Embryonic facial prominence (tissue), 1 donor: Measurements from ENCODE around the gene GAPDH.
"Not testable (repeated sequence)": the region's sequence is repeated elsewhere in the genome, so short reads cannot be mapped to it uniquely, and the experiment has no call there.

Source experiments
- DNase-seq: peaks from one replicate; pipeline ENCODE4 v3.0.0-alpha.2; 2016; ENCODE audit errors: extremely low spot score

The GAPDH gene

DNA sequence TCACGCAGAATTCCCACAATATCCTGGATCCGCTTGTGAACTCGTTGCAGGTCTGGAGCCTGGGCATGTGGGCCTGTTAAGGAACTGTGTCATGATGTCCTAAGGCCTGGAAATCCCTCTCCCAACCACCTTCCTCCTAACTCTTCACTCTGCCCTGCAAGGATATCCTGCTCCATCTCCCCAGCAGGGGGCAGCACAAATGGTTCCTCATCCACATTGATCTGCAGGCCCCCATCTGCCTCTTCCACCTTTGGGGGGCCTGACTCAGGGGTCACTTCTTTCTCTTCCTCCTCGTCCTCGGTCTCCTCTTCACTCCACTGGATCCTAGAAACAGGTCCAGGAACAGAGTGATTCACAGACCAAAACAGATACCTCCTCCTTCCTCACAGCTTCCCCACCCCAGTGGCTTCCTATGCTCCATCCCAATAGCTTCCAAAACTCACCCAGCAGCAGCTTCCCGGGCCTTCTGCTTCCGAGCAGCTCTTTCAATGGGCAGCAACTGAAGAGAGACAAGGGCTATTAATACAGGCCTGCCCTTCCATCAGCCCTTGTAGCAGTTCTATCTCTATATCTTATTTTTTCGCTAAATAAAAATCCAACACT is 29.2 kb downstream of the GAPDH start:
- DNase-seq: no peak

DNA sequence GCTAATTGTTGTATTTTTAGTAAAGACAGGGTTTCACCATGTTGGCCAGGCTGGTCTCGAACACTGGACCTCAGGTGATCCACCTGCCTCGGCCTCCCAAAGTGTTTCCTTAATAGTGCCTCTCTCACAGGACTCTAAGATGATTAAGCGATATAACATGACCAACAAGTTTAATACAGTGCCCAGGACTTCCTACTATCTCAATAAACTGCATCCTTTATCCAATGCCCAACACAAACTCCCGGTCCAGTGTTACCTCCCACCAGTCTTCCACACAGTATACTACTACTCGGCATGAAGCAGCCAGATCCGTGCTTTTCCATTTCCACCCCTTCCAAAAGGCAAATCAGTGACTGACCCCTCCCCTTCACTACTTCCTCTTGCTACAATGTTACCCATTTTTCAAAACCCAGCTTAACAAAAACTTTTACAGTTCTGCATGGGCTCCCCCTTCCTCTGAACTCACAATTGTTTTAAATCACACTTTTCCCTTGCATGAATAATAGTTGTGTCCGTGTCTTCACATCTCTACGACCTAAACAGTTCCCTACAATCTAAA is 32.9 kb downstream of the GAPDH start:
- no peak for DNase-seq

DNA sequence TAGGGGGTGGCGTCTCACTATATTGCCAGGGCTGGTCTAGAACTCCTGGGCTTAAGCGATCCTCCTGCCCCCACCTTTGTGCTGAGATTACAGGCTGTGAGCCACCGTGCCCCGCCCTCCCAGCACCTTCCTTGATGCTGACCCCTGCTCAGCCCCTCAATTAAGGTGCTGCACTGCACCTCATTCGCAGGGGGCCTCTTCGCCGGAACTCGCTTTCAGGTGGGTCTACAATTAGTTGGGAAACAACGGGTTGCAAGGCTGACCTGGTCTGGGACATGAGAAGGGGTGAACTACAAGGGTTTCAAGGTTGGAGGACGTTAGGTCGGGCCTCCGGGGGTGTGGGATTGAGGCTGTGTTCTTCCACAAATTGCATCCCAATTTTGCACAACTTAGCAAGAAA is 35.0 kb downstream of the GAPDH start:
- DNase-seq: no peak

- DNase-seq: no peak
Observed at GRCh38 chr12:6569786-6570185, 35.5 kb downstream of the GAPDH start.

GRCh38 chr12:6570264-6570887 is 36.1 kb downstream of the GAPDH start:
- no peak for DNase-seq

GRCh38 chr12:6573001-6573400 is 38.7 kb downstream of the GAPDH start:
- no peak for DNase-seq

GRCh38 chr12:6574576-6575295 is 40.4 kb downstream of the GAPDH start:
- no peak for DNase-seq

GRCh38 chr12:6575648-6576047 is 41.3 kb downstream of the GAPDH start:
- no peak for DNase-seq

DNA sequence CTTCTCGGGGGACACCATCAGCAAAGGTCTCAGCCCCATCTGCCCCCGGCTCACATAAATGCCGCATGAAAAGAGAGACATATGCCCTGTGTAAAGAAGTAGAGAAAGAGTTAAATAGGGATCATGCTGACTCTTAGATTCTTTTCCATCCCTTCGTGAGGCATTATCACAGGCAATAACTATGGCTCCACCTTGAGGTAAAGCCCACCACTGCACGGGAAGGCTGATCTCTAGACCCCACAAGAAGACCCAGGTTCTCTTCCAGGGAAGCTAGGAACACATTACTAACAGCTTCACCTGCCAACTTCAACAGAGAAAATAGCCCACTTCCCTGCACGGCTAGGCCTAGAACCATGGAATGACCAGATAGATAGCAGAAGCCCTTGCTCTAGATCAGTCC is 47.9 kb downstream of the GAPDH start:
- no peak for DNase-seq

- DNase-seq: no peak
Observed at GRCh38 chr12:6582959-6583358, 48.6 kb downstream of the GAPDH start.

DNA sequence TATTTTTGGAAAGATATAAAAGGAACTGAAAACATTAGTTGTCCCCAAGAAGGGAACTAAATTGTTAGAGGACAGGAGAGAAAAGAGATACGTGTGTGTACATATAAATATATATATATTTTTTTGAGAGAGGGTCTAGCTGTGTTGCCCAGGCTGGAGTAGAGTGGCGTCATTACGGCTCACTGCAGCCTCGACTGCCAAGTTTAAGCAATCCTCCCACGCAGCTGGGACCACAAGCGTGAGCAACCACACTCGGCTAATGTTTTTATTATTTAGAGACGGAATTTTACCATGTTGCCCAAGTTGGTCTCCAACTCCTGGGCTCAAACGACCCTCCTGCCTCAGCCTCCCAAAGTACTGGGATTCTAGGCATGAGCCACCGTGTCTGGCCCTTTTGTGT is 50.0 kb downstream of the GAPDH start:
- DNase-seq: no peak

DNA sequence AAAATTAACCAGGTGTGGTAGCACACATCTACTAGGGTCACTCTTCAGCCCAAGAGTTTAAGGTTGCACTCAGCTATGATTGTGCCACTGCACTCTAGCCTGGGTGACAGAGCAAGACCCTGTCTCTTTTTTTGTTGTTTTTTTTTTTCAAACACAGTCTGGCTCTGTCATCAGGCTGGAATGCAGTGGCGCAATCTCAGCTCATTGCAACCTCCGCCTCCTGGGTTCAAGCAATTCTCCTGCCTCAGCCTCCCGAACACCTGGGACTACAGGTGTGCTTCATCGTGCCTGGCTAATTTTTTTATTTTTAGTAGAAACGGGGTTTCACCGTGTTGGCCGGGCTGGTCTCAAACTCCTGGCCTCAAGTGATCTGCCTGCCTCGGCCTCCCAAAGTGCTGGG is 52.3 kb downstream of the GAPDH start:
- not testable (repeated sequence) for DNase-seq
